ENCODE measurements around the gene MRTO4.

DNA sequence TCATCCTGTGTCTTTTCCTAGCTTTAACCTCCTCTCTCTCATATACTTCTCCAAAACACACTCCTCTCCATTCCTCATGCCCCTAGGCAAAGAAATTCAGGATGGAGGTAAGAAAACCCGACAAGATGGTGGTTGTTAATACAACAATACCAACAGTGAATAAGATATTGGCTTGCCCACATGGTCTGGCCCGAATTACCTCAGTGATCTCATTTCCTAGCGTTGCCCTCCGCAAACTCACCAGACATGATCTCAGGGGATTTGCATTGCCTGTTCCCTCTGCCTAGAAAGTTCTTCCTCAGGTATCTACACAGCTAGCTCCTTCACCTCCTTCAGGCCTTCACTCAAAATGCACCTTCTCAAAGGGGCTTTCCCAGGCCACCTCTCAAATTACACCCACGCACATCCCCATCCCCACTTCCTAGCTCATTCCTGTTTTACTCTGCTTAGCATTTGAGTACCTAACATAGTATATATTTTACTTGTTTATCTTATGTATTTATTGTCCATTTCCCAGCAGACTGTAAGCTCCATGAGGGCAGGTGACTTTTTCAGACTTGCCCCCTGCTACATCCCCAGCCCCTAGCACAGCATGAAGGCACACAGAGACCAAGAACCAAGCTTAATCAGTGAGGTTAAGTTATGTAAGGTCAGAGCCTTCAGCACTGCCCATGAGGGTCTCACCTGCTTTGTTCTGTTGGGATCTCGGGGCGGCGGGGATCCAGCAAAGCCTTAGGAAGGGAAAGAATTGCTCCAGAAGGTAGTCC is 31.3 kb upstream of the MRTO4 start:
- TF ChIP-seq POLR2A (IDR thresholded peaks at IDR 0.05): no peak
- TF ChIP-seq, protein P1, sequence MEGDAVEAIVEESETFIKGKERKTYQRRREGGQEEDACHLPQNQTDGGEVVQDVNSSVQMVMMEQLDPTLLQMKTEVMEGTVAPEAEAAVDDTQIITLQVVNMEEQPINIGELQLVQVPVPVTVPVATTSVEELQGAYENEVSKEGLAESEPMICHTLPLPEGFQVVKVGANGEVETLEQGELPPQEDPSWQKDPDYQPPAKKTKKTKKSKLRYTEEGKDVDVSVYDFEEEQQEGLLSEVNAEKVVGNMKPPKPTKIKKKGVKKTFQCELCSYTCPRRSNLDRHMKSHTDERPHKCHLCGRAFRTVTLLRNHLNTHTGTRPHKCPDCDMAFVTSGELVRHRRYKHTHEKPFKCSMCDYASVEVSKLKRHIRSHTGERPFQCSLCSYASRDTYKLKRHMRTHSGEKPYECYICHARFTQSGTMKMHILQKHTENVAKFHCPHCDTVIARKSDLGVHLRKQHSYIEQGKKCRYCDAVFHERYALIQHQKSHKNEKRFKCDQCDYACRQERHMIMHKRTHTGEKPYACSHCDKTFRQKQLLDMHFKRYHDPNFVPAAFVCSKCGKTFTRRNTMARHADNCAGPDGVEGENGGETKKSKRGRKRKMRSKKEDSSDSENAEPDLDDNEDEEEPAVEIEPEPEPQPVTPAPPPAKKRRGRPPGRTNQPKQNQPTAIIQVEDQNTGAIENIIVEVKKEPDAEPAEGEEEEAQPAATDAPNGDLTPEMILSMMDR (IDR thresholded peaks at IDR 0.05): no peak
